Prostate gland (tissue), 2 donors: ENCODE measurements around the gene DGKI. TPM values are rescaled to one million over a fixed set of nuclear protein-coding genes. Genes with fewer than 3 reads are reported as not detected.

ENCODE experiments used
- DNase-seq: peaks from one replicate; pipeline ENCODE4 v3.0.0-alpha.2; 2019; ENCODE audit warnings: low spot score
- H3K27ac ChIP-seq, 2 donors: fragments of 200-600 bp; sonication (generic); 2 replicates each; pipeline ENCODE4 v1.5.1; 2017 to 2019
- H3K27me3 ChIP-seq: fragments of 200-600 bp; sonication (generic); replicated peaks from 2 replicates; pipeline ENCODE4 v1.5.1; 2019; ENCODE audit not compliant: insufficient read depth
- H3K36me3 ChIP-seq, 2 donors: fragments of 200-600 bp; sonication (generic); 1 replicate in 1 of 2; 2 replicates in 1 of 2; pipeline versions ENCODE4 v1.5.1 to v1.8.1; 2017 to 2019
- H3K4me1 ChIP-seq: fragments of 200-600 bp; sonication (generic); replicated peaks from 2 replicates; pipeline ENCODE4 v1.5.1; 2019
- H3K4me3 ChIP-seq, 2 donors: fragments of 200-600 bp; sonication (generic); 2 replicates each; pipeline ENCODE4 v1.5.1; 2017 to 2019
- H3K9me3 ChIP-seq: fragments of 200-600 bp; sonication (generic); 2 replicates; pipeline ENCODE4 v1.5.1; 2017
- POLR2A ChIP-seq: fragments of 450-650 bp; IDR thresholded peaks from one replicate; pipeline ENCODE4 v1.6.1; 2016; ENCODE audit warnings: antibody characterized with exemption, mild to moderate bottlenecking
- POLR2AphosphoS5 ChIP-seq: sonication (generic); formaldehyde crosslinking; IDR thresholded peaks from one replicate; pipeline ENCODE4 v1.6.1; 2017; ENCODE audit warnings: antibody characterized with exemption
- WGBS: methylation state at CpG from one replicate; pipeline ENCODE4 v1.1.5; 2018; 5-methylcytosine and 5-hydroxymethylcytosine counted together
- intact Hi-C: fragments of 100-400 bp; cut with DNase I; formaldehyde crosslinking; loops from one replicate; pipeline ENCODE4 v1.14.2; 2022
- total RNA-seq, 2 donors: library from RNA; depleted of rRNA; stranded (reverse); fragments of >200 nt; gene quantifications; one replicate each; pipeline ENCODE4 v1.1.0, GENCODE V29; 2016
- TF ChIP-seq, protein P1 (sequence below), 4 experiments: fragments of 200-600 bp in 2 of 4; fragments of 450-650 bp in 2 of 4; sonication (generic) in 2 of 4; IDR thresholded peaks; 1 replicate in 3 of 4; 2 replicates in 1 of 4; pipeline ENCODE4 v1.5.1; 2016 to 2019; ENCODE audit warnings: antibody characterized with exemption in 4 of 4, mild to moderate bottlenecking in 2 of 4, moderate library complexity in 2 of 4

The DGKI gene
- total RNA-seq, 2 donors from 2014 or later, result 0.32 to 1.5 TPM

- Histone ChIP-seq H3K4me1 (no peaks in the 10 kb centered on the region), H3K36me3 (no peaks in the 10 kb centered on the region), H3K4me3 (no peak overlapping the region), H3K9me3 (no peaks in the 10 kb centered on the region), H3K27me3 (no peaks in the 10 kb centered on the region), H3K27ac (no peak overlapping the region)
- TF ChIP-seq POLR2AphosphoS5 (no peak), POLR2A (no peak)
- TF ChIP-seq, protein P1, sequence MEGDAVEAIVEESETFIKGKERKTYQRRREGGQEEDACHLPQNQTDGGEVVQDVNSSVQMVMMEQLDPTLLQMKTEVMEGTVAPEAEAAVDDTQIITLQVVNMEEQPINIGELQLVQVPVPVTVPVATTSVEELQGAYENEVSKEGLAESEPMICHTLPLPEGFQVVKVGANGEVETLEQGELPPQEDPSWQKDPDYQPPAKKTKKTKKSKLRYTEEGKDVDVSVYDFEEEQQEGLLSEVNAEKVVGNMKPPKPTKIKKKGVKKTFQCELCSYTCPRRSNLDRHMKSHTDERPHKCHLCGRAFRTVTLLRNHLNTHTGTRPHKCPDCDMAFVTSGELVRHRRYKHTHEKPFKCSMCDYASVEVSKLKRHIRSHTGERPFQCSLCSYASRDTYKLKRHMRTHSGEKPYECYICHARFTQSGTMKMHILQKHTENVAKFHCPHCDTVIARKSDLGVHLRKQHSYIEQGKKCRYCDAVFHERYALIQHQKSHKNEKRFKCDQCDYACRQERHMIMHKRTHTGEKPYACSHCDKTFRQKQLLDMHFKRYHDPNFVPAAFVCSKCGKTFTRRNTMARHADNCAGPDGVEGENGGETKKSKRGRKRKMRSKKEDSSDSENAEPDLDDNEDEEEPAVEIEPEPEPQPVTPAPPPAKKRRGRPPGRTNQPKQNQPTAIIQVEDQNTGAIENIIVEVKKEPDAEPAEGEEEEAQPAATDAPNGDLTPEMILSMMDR (IDR thresholded peaks at IDR 0.05), result no peak
- WGBS, result 94% methylated on average over 5 of the region's 5 CpGs
- DNase-seq, result no peak
- intact Hi-C loops, result no loop called here
Measured at GRCh38 chr7:137671920-137672319, 174.9 kb downstream of the DGKI start.

DNA sequence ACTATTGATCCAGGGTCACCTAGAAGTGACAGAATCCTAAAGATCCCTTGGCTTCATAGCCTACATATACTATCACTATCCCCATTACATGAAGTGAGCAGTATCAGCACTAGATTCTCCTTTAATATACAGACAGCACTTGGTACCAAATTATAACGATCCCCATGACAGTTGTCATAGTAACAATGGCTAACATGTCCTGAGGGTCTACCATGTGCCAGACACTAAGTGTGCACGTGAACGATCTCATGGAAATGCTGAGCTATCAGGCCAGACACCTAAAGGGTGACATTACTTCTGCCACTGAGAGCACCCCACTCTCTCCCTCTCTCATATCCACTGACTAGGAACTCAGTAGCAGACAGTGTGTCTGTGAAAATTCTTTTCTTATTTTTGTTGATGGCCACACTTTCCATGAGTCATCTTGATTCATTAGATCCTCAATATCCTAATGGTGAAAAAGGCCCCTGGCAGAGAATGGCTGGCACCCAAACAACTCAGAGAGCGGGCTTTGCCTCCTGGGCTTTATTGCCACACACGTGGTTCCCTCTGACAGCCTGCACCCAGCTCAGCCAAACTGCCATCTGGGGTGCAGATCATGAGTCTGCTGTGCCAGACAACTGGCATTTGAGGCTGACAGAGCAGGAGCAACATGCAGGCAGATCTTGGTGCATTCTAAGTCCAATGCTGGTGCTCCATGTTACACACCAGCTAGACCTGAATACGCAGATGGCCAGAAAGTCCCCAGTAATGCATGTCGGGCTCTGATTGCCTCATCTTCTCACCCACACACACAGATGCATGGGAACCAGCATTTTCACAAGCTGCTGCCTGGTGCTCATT lies 176.3 kb downstream of the DGKI start:
- no peak for DNase-seq
- intact Hi-C loops, result no loop called here
- TF ChIP-seq POLR2A (no peak), POLR2AphosphoS5 (no peak)
- TF ChIP-seq, protein P1 (IDR thresholded peaks at IDR 0.05), result no peak
- H3K9me3 ChIP-seq, result no peaks in the 10 kb centered on the region
- no peaks in the 10 kb centered on the region for H3K27me3 ChIP-seq
- H3K36me3 ChIP-seq, result no peaks in the 10 kb centered on the region
- 80% methylated on average over 7 of the region's 7 CpGs for WGBS
- no peak overlapping the region for H3K4me3 ChIP-seq
- H3K27ac ChIP-seq, result no peak overlapping the region
- no peaks in the 10 kb centered on the region for H3K4me1 ChIP-seq

DNA sequence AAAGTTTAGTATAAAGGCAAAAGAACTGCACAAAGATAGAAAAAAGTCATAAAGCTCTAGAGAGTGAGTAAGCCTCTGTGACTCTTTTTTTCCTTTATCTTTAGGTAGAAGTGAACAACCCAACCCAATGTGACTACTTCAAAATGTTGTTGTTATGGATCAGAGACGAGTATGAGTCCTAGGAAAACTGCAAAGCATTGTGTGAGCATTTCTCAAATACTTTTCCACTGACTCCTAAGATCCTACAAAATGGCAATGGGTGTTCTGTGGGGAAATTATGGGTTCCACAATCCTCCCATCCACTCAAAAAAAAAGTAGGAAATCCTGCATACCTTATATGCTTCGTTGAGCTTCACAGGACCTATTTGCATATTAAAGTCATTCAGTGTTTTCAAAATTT lies 177.1 kb downstream of the DGKI start:
- no peak for TF ChIP-seq POLR2AphosphoS5
- no peak for TF ChIP-seq POLR2A
- TF ChIP-seq, protein P1 (IDR thresholded peaks at IDR 0.05), result no peak
- no peaks in the 10 kb centered on the region for H3K27me3 ChIP-seq
- no peak overlapping the region for H3K27ac ChIP-seq
- no peaks in the 10 kb centered on the region for H3K9me3 ChIP-seq
- WGBS, result 46% methylated on average over 2 of the region's 2 CpGs
- H3K36me3 ChIP-seq, result no peaks in the 10 kb centered on the region
- no peak for DNase-seq
- no peak overlapping the region for H3K4me3 ChIP-seq
- H3K4me1 ChIP-seq, result no peaks in the 10 kb centered on the region
- intact Hi-C loops, result no loop called here

DNA sequence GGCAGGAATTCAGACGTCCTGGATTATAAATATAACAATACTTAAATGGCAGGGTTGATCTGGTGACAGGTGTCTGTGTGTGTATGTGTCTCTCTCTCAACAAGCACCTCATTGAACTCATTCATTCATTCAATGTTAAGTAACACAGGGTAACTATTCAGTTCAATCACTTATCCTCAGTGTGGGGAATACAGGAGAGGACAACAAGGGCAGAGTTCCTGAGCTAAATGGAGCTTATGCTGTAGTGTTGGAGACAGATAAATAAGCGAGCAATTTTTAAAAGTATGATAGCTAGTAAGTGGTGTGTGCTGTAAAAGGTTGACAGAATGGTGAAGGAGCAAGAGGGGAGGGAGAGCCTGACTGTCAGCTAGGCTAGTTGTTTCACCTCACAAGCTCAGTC lies 178.4 kb downstream of the DGKI start:
- TF ChIP-seq POLR2A, result no peak
- TF ChIP-seq, protein P1 (IDR thresholded peaks at IDR 0.05), result no peak
- no peak for TF ChIP-seq POLR2AphosphoS5

More for the DNA sequence above, 178.4 kb downstream of the DGKI start:
- Histone ChIP-seq H3K4me1 (no peaks in the 10 kb centered on the region), H3K4me3 (no peak overlapping the region), H3K9me3 (no peaks in the 10 kb centered on the region), H3K27me3 (no peaks in the 10 kb centered on the region), H3K36me3 (no peaks in the 10 kb centered on the region), H3K27ac (no peak overlapping the region)
- WGBS, result 56% methylated on average over 2 of the region's 2 CpGs
- intact Hi-C loops, result no loop called here
- no peak for DNase-seq
